Cardiac ventricle fibroblast (primary cell): ENCODE data around the gene IRAK2. TPM values are rescaled to one million over a fixed set of nuclear protein-coding genes. Genes with fewer than 3 reads are reported as not detected.

ENCODE experiments used
- total RNA-seq: library from RNA; depleted of rRNA; stranded (reverse); fragments of >200 nt; gene quantifications from 2 replicates; pipeline ENCODE4 v1.2.3, GENCODE V29; 2015

The IRAK2 gene
- 6.3 and 7.8 TPM in 2 replicates for total RNA-seq

GRCh38 chr3:10164546-10165393 is at the start of gene IRAK2:
Gene IRAK2 (plus strand): TSS chr3:10164919. CDS start chr3:10164955, 36 bp downstream.

GRCh38 chr3:10115326-10116137 is 49.2 kb upstream of the IRAK2 start, which contains the start of gene BRK1:
Gene BRK1 (plus strand): TSS chr3:10115675. CDS start chr3:10115702, 27 bp downstream.

GRCh38 chr3:10248184-10248983 is 83.7 kb downstream of the IRAK2 start, which contains the start of gene TATDN2:
Gene TATDN2 (plus strand): TSS chr3:10248459. CDS start chr3:10249201, 742 bp downstream.

GRCh38 chr3:10292505-10293419 is 128.0 kb downstream of the IRAK2 start, which contains the start of gene GHRL:
Gene GHRL (minus strand): TSS chr3:10292947. CDS start chr3:10290180, 2,767 bp downstream.

Other genes starting within 250 kb of the IRAK2 start
- 64.5 and 67.8 TPM in 2 replicates for gene IL17RC, start 247.8 kb upstream of the IRAK2 start, total RNA-seq
- gene CRELD1, start 231.1 kb upstream of the IRAK2 start, total RNA-seq: 5.1 and 6.4 TPM in 2 replicates
- gene PRRT3, start 212.5 kb upstream of the IRAK2 start, total RNA-seq: 8.4 and 9.7 TPM in 2 replicates
- gene EMC3, start 178.1 kb upstream of the IRAK2 start, total RNA-seq: 101 and 123 TPM in 2 replicates
- 1.4 and 1.8 TPM in 2 replicates for gene FANCD2, start 138.5 kb upstream of the IRAK2 start, total RNA-seq
- gene FANCD2OS, start 56.7 kb upstream of the IRAK2 start, total RNA-seq: not detected in 2 replicates
- gene BRK1, start 49.2 kb upstream of the IRAK2 start, total RNA-seq: 127 and 171 TPM in 2 replicates
- 40.1 and 41.1 TPM in 2 replicates for gene VHL, start 23.1 kb upstream of the IRAK2 start, total RNA-seq
- 17.9 and 19.5 TPM in 2 replicates for gene TATDN2, start 83.5 kb downstream of the IRAK2 start, total RNA-seq
- gene GHRL, start 128.0 kb downstream of the IRAK2 start, total RNA-seq: not detected in 2 replicates
- 140 and 169 TPM in 2 replicates for gene SEC13, start 156.2 kb downstream of the IRAK2 start, total RNA-seq